Bone marrow (tissue), 2 donors: Measurements from ENCODE around the gene BCAS4.
"Not testable (repeated sequence)": the region's sequence is repeated elsewhere in the genome, so short reads cannot be mapped to it uniquely, and the experiment has no call there.

Experiments used
- DNase-seq, 2 donors: peaks; one replicate each; lab custom pipeline; 2025; lab: John Stamatoyannopoulos, UW

The BCAS4 gene

GRCh38 chr20:50794846-50795634, at the start of gene BCAS4:
Gene BCAS4 (plus strand): TSS chr20:50795061. CDS start chr20:50795084, 23 bp downstream.
- DNase-seq = peak in 1 of 2 donors; percentile 35

- no peak for DNase-seq
Observed at GRCh38 chr20:50745634-50746137, 49.2 kb upstream of the BCAS4 start.

- DNase-seq = no peak
Observed at GRCh38 chr20:50746138-50746940, 48.5 kb upstream of the BCAS4 start.

- no peak for DNase-seq
Observed at GRCh38 chr20:50747275-50747674, 47.6 kb upstream of the BCAS4 start.

GRCh38 chr20:50750145-50750671, 44.7 kb upstream of the BCAS4 start:
- no peak for DNase-seq

GRCh38 chr20:50753152-50753551, 41.7 kb upstream of the BCAS4 start:
- no peak for DNase-seq

GRCh38 chr20:50754420-50754819, 40.4 kb upstream of the BCAS4 start:
- no peak for DNase-seq

- DNase-seq = no peak
Observed at GRCh38 chr20:50756447-50756846, 38.4 kb upstream of the BCAS4 start.

GRCh38 chr20:50758469-50758868, 36.4 kb upstream of the BCAS4 start:
- DNase-seq = no peak

- no peak for DNase-seq
Observed at GRCh38 chr20:50758992-50759391, 35.9 kb upstream of the BCAS4 start.

- no peak for DNase-seq
Observed at GRCh38 chr20:50759678-50760077, 35.2 kb upstream of the BCAS4 start.

- no peak for DNase-seq
Observed at GRCh38 chr20:50762045-50762422, 32.8 kb upstream of the BCAS4 start.

GRCh38 chr20:50762435-50763220, 32.2 kb upstream of the BCAS4 start:
- no peak for DNase-seq

- DNase-seq = not testable (repeated sequence)
Observed at GRCh38 chr20:50763550-50764458, 31.1 kb upstream of the BCAS4 start.

- not testable (repeated sequence) for DNase-seq
Observed at GRCh38 chr20:50765251-50765650, 29.6 kb upstream of the BCAS4 start.

GRCh38 chr20:50765674-50766073, 29.2 kb upstream of the BCAS4 start:
- no peak for DNase-seq

GRCh38 chr20:50766955-50767809, 27.7 kb upstream of the BCAS4 start:
- DNase-seq = not testable (repeated sequence)

GRCh38 chr20:50768991-50769390, 25.9 kb upstream of the BCAS4 start:
- DNase-seq = not testable (repeated sequence)

GRCh38 chr20:50769551-50770085, 25.2 kb upstream of the BCAS4 start:
- not testable (repeated sequence) for DNase-seq
